WTC11 (cell line): ENCODE measurements around the gene HES4. TPM values are rescaled to one million over a fixed set of nuclear protein-coding genes. Genes with fewer than 3 reads are reported as not detected.

ENCODE experiments used
- ATAC-seq: fragments of 200-7000 bp; cut with Tn5 transposase; 2 replicates; pipeline ENCODE4 v1.10.0; 2021; ENCODE audit warnings: mild to moderate bottlenecking, moderate library complexity
- CTCF ChIA-PET: fragments of 300-600 bp; sonication (Branson Sonifier 250); formaldehyde crosslinking; loops from one replicate; lab custom pipeline; 2021; ENCODE audit warnings: antibody characterized with exemption; lab: Charles Lee
- POLR2A ChIA-PET: fragments of 350-600 bp; sonication (Branson Sonifier 250); formaldehyde crosslinking; loops from one replicate; lab custom pipeline; 2021; ENCODE audit warnings: antibody characterized with exemption; lab: Charles Lee
- DNase-seq: peaks from one replicate; pipeline ENCODE4 v3.0.0; 2021; ENCODE audit warnings: low spot score
- H3K27ac Mint-ChIP-seq: 2 replicates; pipeline ENCODE4 v1.8.0; 2021; ENCODE audit warnings: mixed read lengths
- H3K27me3 Mint-ChIP-seq: 2 replicates; pipeline ENCODE4 v1.8.0; 2021; ENCODE audit warnings: low read depth, mild to moderate bottlenecking, moderate library complexity, mixed read lengths
- H3K36me3 Mint-ChIP-seq: 2 replicates; pipeline ENCODE4 v1.8.0; 2021; ENCODE audit warnings: mixed read lengths
- H3K4me1 Mint-ChIP-seq: 2 replicates; pipeline ENCODE4 v1.8.0; 2022; ENCODE audit warnings: mixed read lengths
- H3K4me3 Mint-ChIP-seq: 2 replicates; pipeline ENCODE4 v1.8.0; 2021; ENCODE audit warnings: mild to moderate bottlenecking, moderate library complexity, mixed read lengths
- H3K9me3 Mint-ChIP-seq: 2 replicates; pipeline ENCODE4 v1.8.0; 2021; ENCODE audit warnings: mixed read lengths
- AR ChIP-seq: fragments of 250-450 bp; sonication (Bioruptor Pico); IDR thresholded peaks from 2 replicates; pipeline ENCODE4 v1.9.0; 2021; ENCODE audit warnings: mild to moderate bottlenecking
- E2F5 ChIP-seq: sonication (generic); formaldehyde crosslinking; IDR thresholded peaks from 2 replicates; pipeline ENCODE4 v1.8.1; 2022; ENCODE audit warnings: mild to moderate bottlenecking, moderate library complexity, missing genetic modification reagents
- EMX1 ChIP-seq: fragments of 250-450 bp; sonication (Bioruptor Pico); IDR thresholded peaks from 2 replicates; pipeline ENCODE4 v1.8.0; 2021; ENCODE audit warnings: mild to moderate bottlenecking
- ERG ChIP-seq: fragments of 250-450 bp; sonication (Bioruptor Pico); IDR thresholded peaks from 2 replicates; pipeline ENCODE4 v1.8.0; 2021; ENCODE audit warnings: mild to moderate bottlenecking
- FOXP1 ChIP-seq: sonication (generic); formaldehyde crosslinking; IDR thresholded peaks from 2 replicates; pipeline ENCODE4 v1.8.0; 2022; ENCODE audit warnings: missing genetic modification reagents, mild to moderate bottlenecking, moderate library complexity, borderline replicate concordance
- FOXP4 ChIP-seq: sonication (generic); formaldehyde crosslinking; IDR thresholded peaks from 2 replicates; pipeline ENCODE4 v1.8.0; 2022; ENCODE audit warnings: mild to moderate bottlenecking, missing genetic modification reagents
- GRHL2 ChIP-seq: fragments of 250-450 bp; sonication (Bioruptor Pico); IDR thresholded peaks from 2 replicates; pipeline ENCODE4 v1.8.0; 2022; ENCODE audit warnings: mild to moderate bottlenecking, moderate library complexity; ENCODE audit not compliant: insufficient replicate concordance, severe bottlenecking
- NFYB ChIP-seq: sonication (generic); formaldehyde crosslinking; conservative IDR thresholded peaks from 2 replicates; pipeline ENCODE4 v1.8.0; 2022; ENCODE audit warnings: low read depth, missing genetic modification reagents
- PREB ChIP-seq: sonication (generic); formaldehyde crosslinking; IDR thresholded peaks from 2 replicates; pipeline ENCODE4 v1.8.1; 2022; ENCODE audit warnings: mild to moderate bottlenecking, missing genetic modification reagents, moderate library complexity, borderline replicate concordance
- USF2 ChIP-seq: sonication (generic); formaldehyde crosslinking; IDR thresholded peaks from 2 replicates; pipeline ENCODE4 v1.8.1; 2023; ENCODE audit warnings: mild to moderate bottlenecking, missing genetic modification reagents, moderate library complexity
- ZNF281 ChIP-seq: sonication (generic); formaldehyde crosslinking; IDR thresholded peaks from 2 replicates; pipeline ENCODE4 v1.8.0; 2023; ENCODE audit warnings: mild to moderate bottlenecking, missing genetic modification reagents
- ZNF396 ChIP-seq: fragments of 250-450 bp; sonication (Bioruptor Pico); IDR thresholded peaks from 2 replicates; pipeline ENCODE4 v1.8.0; 2021; ENCODE audit warnings: mild to moderate bottlenecking, moderate library complexity, borderline replicate concordance
- ZNF532 ChIP-seq: fragments of 250-450 bp; sonication (Bioruptor Pico); IDR thresholded peaks from 2 replicates; pipeline ENCODE4 v1.9.0; 2021; ENCODE audit warnings: mild to moderate bottlenecking, borderline replicate concordance
- total RNA-seq: library from RNA; stranded (reverse); gene quantifications from 3 replicates; pipeline ENCODE4 v1.2.3, GENCODE V29; 2021

HES4 gene
- total RNA-seq, 1 experiment from 2014 or later = 4.5 TPM

- TF ChIP-seq AR (CRISPR knock-in tag) (no peak), ZNF532 (CRISPR knock-in tag) (no peak), GRHL2 (no peak), USF2 (CRISPR knock-in tag) (no peak), ZNF396 (no peak), PREB (CRISPR knock-in tag) (no peak)
These were observed 1.2 kb downstream of the HES4 start (continued) for GRCh38 chr1:998745-998994.

- Mint-ChIP-seq H3K27me3 (peaks cover 78% of the 10 kb centered on the region), H3K4me3 (peak overlapping the region; percentile 49), H3K4me1 (peaks cover 5% of the 10 kb centered on the region), H3K27ac (no peak overlapping the region), H3K9me3 (no peaks in the 10 kb centered on the region), H3K36me3 (no peaks in the 10 kb centered on the region)
- DNase-seq = peak; percentile 59
- ChIA-PET POLR2A (interaction anchor here (0.8 to 1.6 kb wide), 3 partner anchors 15 to 43 kb away, joined by 3 read pairs; partner anchors contain the start of gene ISG15), CTCF (interaction anchor here (0.6 to 3.7 kb wide), 7 partner anchors 15 to 118 kb away, joined by 3 to 23 read pairs (median 5); partner anchors contain the start of genes C1orf159, ISG15 and PERM1)
- peak; percentile 6 for ATAC-seq
- 0 out of 2 replicates have a peak, but pooled peaks have one; percentile 32 for TF ChIP-seq FOXP4 (CRISPR knock-in tag)
- peak; percentile 40; the same call in 1 of the 2 replicates for TF ChIP-seq ZNF281 (CRISPR knock-in tag)
- no peak for TF ChIP-seq ERG (CRISPR knock-in tag)
- 0 out of 2 replicates have a peak, but pooled peaks have one; percentile 46 for TF ChIP-seq E2F5 (CRISPR knock-in tag)
- 0 out of 2 replicates have a peak, but pooled peaks have one; percentile 7 for TF ChIP-seq USF2 (CRISPR knock-in tag)
- TF ChIP-seq FOXP1 (CRISPR knock-in tag) = peak; percentile 69; the same call in 1 of the 2 replicates
- no peak for TF ChIP-seq EMX1 (CRISPR knock-in tag)
- no peak for TF ChIP-seq NFYB (CRISPR knock-in tag)
These were observed 1.7 kb downstream of the HES4 start for GRCh38 chr1:997993-998744.
